H9 (cell line): ENCODE results near the gene SHB. TPM values are rescaled to one million over a fixed set of nuclear protein-coding genes. Genes with fewer than 3 reads are reported as not detected.

ENCODE experiments used
- DNase-seq: peaks from one replicate; pipeline ENCODE4 v3.0.0-alpha.2; 2017
- H2AFZ ChIP-seq: one replicate; pipeline ENCODE4 v1.6.1; 2013; ENCODE audit warnings: mild to moderate bottlenecking, low read length, control low read depth, moderate library complexity
- H2AK5ac ChIP-seq: 2 replicates; pipeline ENCODE4 v1.6.1; 2013; ENCODE audit warnings: low read length, control low read depth, mixed read lengths; ENCODE audit not compliant: insufficient read length
- H2BK120ac ChIP-seq: one replicate; pipeline ENCODE4 v1.6.1; 2013; ENCODE audit warnings: low read depth, mild to moderate bottlenecking, low read length, control low read depth, inconsistent platforms; ENCODE audit not compliant: poor library complexity, severe bottlenecking
- H2BK12ac ChIP-seq: 2 replicates; pipeline ENCODE4 v1.6.1; 2013; ENCODE audit warnings: low read length, control low read depth, mixed read lengths, low read depth; ENCODE audit not compliant: insufficient read length
- H2BK15ac ChIP-seq: 2 replicates; pipeline ENCODE4 v1.6.1; 2013; ENCODE audit warnings: low read depth, low read length, control low read depth
- H2BK20ac ChIP-seq: one replicate; pipeline ENCODE4 v1.6.1; 2013; ENCODE audit warnings: low read depth, mild to moderate bottlenecking, low read length, control low read depth, inconsistent platforms; ENCODE audit not compliant: poor library complexity, severe bottlenecking
- H2BK5ac ChIP-seq: 2 replicates; pipeline ENCODE4 v1.6.1; 2013; ENCODE audit warnings: low read length, control low read depth, mixed read lengths; ENCODE audit not compliant: insufficient read length
- H3K14ac ChIP-seq: 2 replicates; pipeline ENCODE4 v1.6.1; 2013; ENCODE audit warnings: low read length, control low read depth; ENCODE audit not compliant: insufficient read depth
- H3K18ac ChIP-seq: 2 replicates; pipeline ENCODE4 v1.6.1; 2013; ENCODE audit warnings: low read depth, mild to moderate bottlenecking, mixed read lengths, low read length, control low read depth; ENCODE audit not compliant: insufficient read length
- H3K23ac ChIP-seq: 2 replicates; pipeline ENCODE4 v1.6.1; 2013; ENCODE audit warnings: low read length, control low read depth, mixed read lengths, low read depth; ENCODE audit not compliant: insufficient read length
- H3K23me2 ChIP-seq: 2 replicates; pipeline ENCODE4 v1.6.1; 2013; ENCODE audit warnings: low read depth, mild to moderate bottlenecking, mixed read lengths, low read length, control low read depth; ENCODE audit not compliant: insufficient read length, poor library complexity, severe bottlenecking
- H3K27ac ChIP-seq: 2 replicates; pipeline ENCODE4 v1.5.1; 2013; ENCODE audit warnings: low read length, control low read depth, mixed read lengths, low read depth; ENCODE audit not compliant: insufficient read length
- H3K27me3 ChIP-seq: 2 replicates; pipeline ENCODE4 v1.6.1; 2013; ENCODE audit warnings: low read length, control low read depth, inconsistent platforms; ENCODE audit not compliant: insufficient read depth
- H3K4ac ChIP-seq: 2 replicates; pipeline ENCODE4 v1.6.1; 2013; ENCODE audit warnings: low read depth, mild to moderate bottlenecking, control low read depth, inconsistent platforms, low read length, moderate library complexity
- H3K4me1 ChIP-seq: 2 replicates; pipeline ENCODE4 v1.6.1; 2013; ENCODE audit warnings: low read length, control low read depth, inconsistent platforms; ENCODE audit not compliant: insufficient read depth
- H3K4me2 ChIP-seq: 2 replicates; pipeline ENCODE4 v1.6.1; 2013; ENCODE audit warnings: low read length, control low read depth, mixed read lengths; ENCODE audit not compliant: insufficient read length, insufficient read depth
- H3K56ac ChIP-seq: 2 replicates; pipeline ENCODE4 v1.6.1; 2013; ENCODE audit warnings: low read depth, mild to moderate bottlenecking, mixed read lengths, low read length, control low read depth; ENCODE audit not compliant: insufficient read length
- H3K79me1 ChIP-seq: 2 replicates; pipeline ENCODE4 v1.6.1; 2013; ENCODE audit warnings: low read depth, mild to moderate bottlenecking, moderate library complexity, low read length, control low read depth, inconsistent platforms; ENCODE audit not compliant: insufficient read depth, poor library complexity, severe bottlenecking
- H3K79me2 ChIP-seq: 2 replicates; pipeline ENCODE4 v1.6.1; 2013; ENCODE audit warnings: low read length, control low read depth, inconsistent platforms; ENCODE audit not compliant: insufficient read depth
- H3K9ac ChIP-seq: 2 replicates; pipeline ENCODE4 v1.6.1; 2013; ENCODE audit warnings: low read length, control low read depth, mixed read lengths; ENCODE audit not compliant: insufficient read length; ENCODE audit errors: extremely low read depth
- H3K9me3 ChIP-seq: one replicate; pipeline ENCODE4 v1.6.1; 2013; ENCODE audit warnings: low read depth, low read length, inconsistent platforms; ENCODE audit not compliant: control insufficient read depth
- H3T11ph ChIP-seq: one replicate; pipeline ENCODE4 v1.6.1; 2013; ENCODE audit warnings: mild to moderate bottlenecking, low read length, control low read depth, inconsistent platforms
- H4K20me1 ChIP-seq: one replicate; pipeline ENCODE4 v1.6.1; 2013; ENCODE audit not compliant: control insufficient read depth, insufficient read length, insufficient read depth
- H4K5ac ChIP-seq: 2 replicates; pipeline ENCODE4 v1.6.1; 2013; ENCODE audit warnings: low read depth, mild to moderate bottlenecking, mixed read lengths, low read length, control low read depth; ENCODE audit not compliant: insufficient read length
- H4K8ac ChIP-seq: replicated peaks from 2 replicates; pipeline ENCODE4 v1.6.1; 2013; ENCODE audit warnings: low read length, control low read depth, mixed read lengths, low read depth; ENCODE audit not compliant: insufficient read length
- H4K91ac ChIP-seq: 2 replicates; pipeline ENCODE4 v1.6.1; 2013; ENCODE audit warnings: low read depth, mild to moderate bottlenecking, moderate library complexity, mixed read lengths, low read length, control low read depth; ENCODE audit not compliant: insufficient read length
- H3K27ac Mint-ChIP-seq, 3 experiments: 2 replicates in 2 of 3; 3 replicates in 1 of 3; pipeline ENCODE4 v1.8.0; 2020 to 2021; ENCODE audit warnings: mixed read lengths in 3 of 3, mild to moderate bottlenecking in 1 of 3, moderate library complexity in 1 of 3
- H3K27me3 Mint-ChIP-seq: 2 replicates; pipeline ENCODE4 v1.8.0; 2021; ENCODE audit warnings: low read depth, mild to moderate bottlenecking, moderate library complexity, mixed read lengths
- H3K36me3 Mint-ChIP-seq, 3 experiments: 2 replicates in 2 of 3; 3 replicates in 1 of 3; pipeline ENCODE4 v1.8.0; 2020 to 2021; ENCODE audit warnings: low read depth in 3 of 3, mixed read lengths in 3 of 3; ENCODE audit not compliant: insufficient read depth in 1 of 3
- H3K4me1 Mint-ChIP-seq, 2 experiments: 2 replicates each; pipeline ENCODE4 v1.8.0; 2020; ENCODE audit warnings: mixed read lengths in 2 of 2
- H3K4me3 Mint-ChIP-seq, 2 experiments: 2 replicates in 1 of 2; 3 replicates in 1 of 2; pipeline ENCODE4 v1.8.0; 2020 to 2021; ENCODE audit warnings: mild to moderate bottlenecking in 2 of 2, mixed read lengths in 2 of 2, moderate library complexity in 1 of 2
- H3K9me3 Mint-ChIP-seq, 2 experiments: 2 replicates in 1 of 2; 3 replicates in 1 of 2; pipeline ENCODE4 v1.8.0; 2020; ENCODE audit warnings: mild to moderate bottlenecking in 2 of 2, mixed read lengths in 2 of 2, moderate library complexity in 1 of 2
- WGBS: extraction: QIAGEN DNeasy Blood & Tissue Kit; methylation state at CpG from one replicate; pipeline ENCODE4 v1.1.7; 2013; ENCODE audit warnings: missing lambda C conversion rate, low lambda C conversion rate, mixed read lengths; ENCODE audit not compliant: insufficient read length; ENCODE audit errors: extremely low coverage; 5-methylcytosine and 5-hydroxymethylcytosine counted together
- total RNA-seq: library from RNA; stranded (reverse); gene quantifications from 2 replicates; pipeline ENCODE4 v1.2.1, GENCODE V29; 2021
- TF ChIP-seq, protein P1 (sequence below): fragments of 200-600 bp; sonication (generic); conservative IDR thresholded peaks from 3 replicates; pipeline ENCODE4 v1.8.0; 2021; ENCODE audit warnings: antibody characterized with exemption, mild to moderate bottlenecking

The SHB gene
- total RNA-seq, 1 experiment from 2014 or later: 14.6 TPM

DNA sequence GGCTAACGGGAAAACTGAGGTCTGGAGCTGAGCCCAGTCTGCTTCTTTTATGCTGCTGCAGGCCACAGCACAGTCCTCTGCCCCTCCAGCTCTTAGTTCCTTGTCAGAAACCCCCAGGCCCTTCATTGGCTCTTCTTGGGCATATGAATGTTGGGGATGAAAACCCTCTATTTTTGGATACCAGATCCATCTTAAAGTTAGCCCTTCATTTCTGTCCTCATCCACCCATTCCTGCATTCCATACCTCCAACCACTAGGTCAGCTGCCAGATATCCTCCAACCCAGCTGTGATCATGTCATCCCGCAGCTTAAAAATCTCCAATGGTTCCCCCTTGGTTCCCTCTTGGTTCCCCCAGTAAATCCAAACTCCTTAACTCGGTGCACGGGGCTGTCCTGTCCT lies 163.3 kb downstream of the SHB start:
- Mint-ChIP-seq H3K4me3 (peak overlapping the region; percentile 15 to 16; a peak in 3 of 5 replicates), H3K27me3 (peaks cover 27% of the 10 kb centered on the region), H3K27ac (no peak overlapping the region), H3K9me3 (no peaks in the 10 kb centered on the region), H3K4me1 (peaks cover 18 to 19% of the 10 kb centered on the region in 2 experiments), H3K36me3 (peaks cover 0 to 2% (median 0%) of the 10 kb centered on the region in 3 experiments; a peak in 2 of 7 replicates)
- H3K9ac ChIP-seq: no peak overlapping the region
- H3K4ac ChIP-seq: no peak overlapping the region
- no peak overlapping the region for H2BK120ac ChIP-seq
- H4K91ac ChIP-seq: no peak overlapping the region
- TF ChIP-seq, protein P1, sequence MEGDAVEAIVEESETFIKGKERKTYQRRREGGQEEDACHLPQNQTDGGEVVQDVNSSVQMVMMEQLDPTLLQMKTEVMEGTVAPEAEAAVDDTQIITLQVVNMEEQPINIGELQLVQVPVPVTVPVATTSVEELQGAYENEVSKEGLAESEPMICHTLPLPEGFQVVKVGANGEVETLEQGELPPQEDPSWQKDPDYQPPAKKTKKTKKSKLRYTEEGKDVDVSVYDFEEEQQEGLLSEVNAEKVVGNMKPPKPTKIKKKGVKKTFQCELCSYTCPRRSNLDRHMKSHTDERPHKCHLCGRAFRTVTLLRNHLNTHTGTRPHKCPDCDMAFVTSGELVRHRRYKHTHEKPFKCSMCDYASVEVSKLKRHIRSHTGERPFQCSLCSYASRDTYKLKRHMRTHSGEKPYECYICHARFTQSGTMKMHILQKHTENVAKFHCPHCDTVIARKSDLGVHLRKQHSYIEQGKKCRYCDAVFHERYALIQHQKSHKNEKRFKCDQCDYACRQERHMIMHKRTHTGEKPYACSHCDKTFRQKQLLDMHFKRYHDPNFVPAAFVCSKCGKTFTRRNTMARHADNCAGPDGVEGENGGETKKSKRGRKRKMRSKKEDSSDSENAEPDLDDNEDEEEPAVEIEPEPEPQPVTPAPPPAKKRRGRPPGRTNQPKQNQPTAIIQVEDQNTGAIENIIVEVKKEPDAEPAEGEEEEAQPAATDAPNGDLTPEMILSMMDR: no peak
- no peak overlapping the region for H2BK15ac ChIP-seq
- no peak overlapping the region for H3K14ac ChIP-seq
- no peaks in the 10 kb centered on the region for H3K9me3 ChIP-seq
- no peaks in the 10 kb centered on the region; the same call in 1 of the 2 replicates for H3K79me2 ChIP-seq
- no peak overlapping the region for H2BK12ac ChIP-seq
- no peak overlapping the region for H3K27ac ChIP-seq
- WGBS: no CpG with 5 or more reads among the region's 4 CpGs
- H2AK5ac ChIP-seq: no peak overlapping the region
- H4K5ac ChIP-seq: no peak overlapping the region
- no peak overlapping the region for H3T11ph ChIP-seq
- no peak overlapping the region for H3K4me2 ChIP-seq
- H4K20me1 ChIP-seq: no peaks in the 10 kb centered on the region
- H2AFZ ChIP-seq: no peak overlapping the region
- DNase-seq: no peak
- H3K79me1 ChIP-seq: no peaks in the 10 kb centered on the region
- no peak overlapping the region for H2BK5ac ChIP-seq
- peaks cover 15% of the 10 kb centered on the region for H3K23me2 ChIP-seq
- no peak overlapping the region for H3K56ac ChIP-seq
- no peak overlapping the region for H4K8ac ChIP-seq
- H3K4me1 ChIP-seq: peaks cover 4% of the 10 kb centered on the region; the same call in 1 of the 2 replicates
- no peak overlapping the region for H3K23ac ChIP-seq
- H3K27me3 ChIP-seq: no peaks in the 10 kb centered on the region
- H3K18ac ChIP-seq: no peak overlapping the region
- no peak overlapping the region for H2BK20ac ChIP-seq
